GM20000 (cell line): ENCODE results near the gene CDC42EP4.

Experiments
- DNase-seq: peaks from one replicate; pipeline ENCODE4 v3.0.0; 2012; ENCODE audit warnings: low spot score
- CTCF ChIP-seq: IDR thresholded peaks from 2 replicates; pipeline ENCODE4 v1.5.1; 2012; ENCODE audit warnings: mild to moderate bottlenecking, control low read depth; ENCODE audit errors: extremely low read depth, missing control alignments

Gene CDC42EP4

GRCh38 chr17:73311781-73312641, at the start of gene CDC42EP4:
Gene CDC42EP4, minus strand, starts transcription at chr17:73312001. Its CDS starts 25,501 bp downstream, at chr17:73286500.
- peak; percentile 94 for DNase-seq

GRCh38 chr17:73360961-73361761, 49.4 kb upstream of the CDC42EP4 start:
- TF ChIP-seq CTCF: no peak

More at GRCh38 chr17:73311781-73312641, at the start of gene CDC42EP4:
- TF ChIP-seq CTCF: no peak

GRCh38 chr17:73359987-73360410, 48.2 kb upstream of the CDC42EP4 start:
- no peak for DNase-seq
- no peak for TF ChIP-seq CTCF

More at GRCh38 chr17:73360961-73361761, 49.4 kb upstream of the CDC42EP4 start:
- DNase-seq: no peak

GRCh38 chr17:73359352-73359751, 47.6 kb upstream of the CDC42EP4 start:
- no peak for TF ChIP-seq CTCF
- no peak for DNase-seq

GRCh38 chr17:73358668-73359067, 46.9 kb upstream of the CDC42EP4 start:
- TF ChIP-seq CTCF: no peak
- no peak for DNase-seq

GRCh38 chr17:73357981-73358380, 46.2 kb upstream of the CDC42EP4 start:
- no peak for TF ChIP-seq CTCF
- DNase-seq: no peak

- no peak for TF ChIP-seq CTCF
- DNase-seq: no peak
These were observed 45.5 kb upstream of the CDC42EP4 start for GRCh38 chr17:73357318-73357717.
